GM18526 (cell line): ENCODE measurements around the gene BPTF.
"Not testable (repeated sequence)": the region's sequence is repeated elsewhere in the genome, so short reads cannot be mapped to it uniquely, and the experiment has no call there.

Experiments
- POLR2A ChIP-seq: IDR thresholded peaks from 3 replicates; pipeline ENCODE4 v1.6.1; 2011; ENCODE audit not compliant: insufficient read length; ENCODE audit errors: extremely low read depth

BPTF gene

GRCh38 chr17:67994817-67995569 lies 169.7 kb downstream of the BPTF start:
- TF ChIP-seq POLR2A: no peak

GRCh38 chr17:67995570-67996263 lies 170.4 kb downstream of the BPTF start:
- no peak for TF ChIP-seq POLR2A

GRCh38 chr17:67996301-67997171 lies 171.2 kb downstream of the BPTF start, which contains the start of gene C17orf58:
TSS of gene C17orf58 (minus strand) at chr17:67996469. CDS start at chr17:67996198, 271 bp downstream.
- TF ChIP-seq POLR2A: not testable (repeated sequence)

GRCh38 chr17:67998466-67998865 lies 173.2 kb downstream of the BPTF start:
- no peak for TF ChIP-seq POLR2A

GRCh38 chr17:67999291-67999911 lies 174.1 kb downstream of the BPTF start:
- TF ChIP-seq POLR2A: no peak

- TF ChIP-seq POLR2A: no peak
Measured at GRCh38 chr17:68004201-68004600, 178.9 kb downstream of the BPTF start.

GRCh38 chr17:68006797-68007196 lies 181.5 kb downstream of the BPTF start:
- TF ChIP-seq POLR2A: no peak

- TF ChIP-seq POLR2A: no peak
Measured at GRCh38 chr17:68011199-68011665, 185.9 kb downstream of the BPTF start.

- no peak for TF ChIP-seq POLR2A
Measured at GRCh38 chr17:68013385-68013784, 188.1 kb downstream of the BPTF start.

GRCh38 chr17:68015081-68015723 lies 189.9 kb downstream of the BPTF start:
- TF ChIP-seq POLR2A: no peak

- no peak for TF ChIP-seq POLR2A
Measured at GRCh38 chr17:68016838-68017237, 191.5 kb downstream of the BPTF start.

GRCh38 chr17:68019336-68019674 lies 194.0 kb downstream of the BPTF start:
- TF ChIP-seq POLR2A: no peak

- peak; percentile 84 for TF ChIP-seq POLR2A
Measured at GRCh38 chr17:68019675-68020408, 194.5 kb downstream of the BPTF start.

- no peak for TF ChIP-seq POLR2A
Measured at GRCh38 chr17:68020409-68020756, 195.1 kb downstream of the BPTF start.
